ENCODE data around the gene MYO5A. TPM values are rescaled to one million over a fixed set of nuclear protein-coding genes. Genes with fewer than 3 reads are reported as not detected.

The MYO5A gene
- total RNA-seq, 1 donor from 2014 or later: 31.2 TPM

DNA sequence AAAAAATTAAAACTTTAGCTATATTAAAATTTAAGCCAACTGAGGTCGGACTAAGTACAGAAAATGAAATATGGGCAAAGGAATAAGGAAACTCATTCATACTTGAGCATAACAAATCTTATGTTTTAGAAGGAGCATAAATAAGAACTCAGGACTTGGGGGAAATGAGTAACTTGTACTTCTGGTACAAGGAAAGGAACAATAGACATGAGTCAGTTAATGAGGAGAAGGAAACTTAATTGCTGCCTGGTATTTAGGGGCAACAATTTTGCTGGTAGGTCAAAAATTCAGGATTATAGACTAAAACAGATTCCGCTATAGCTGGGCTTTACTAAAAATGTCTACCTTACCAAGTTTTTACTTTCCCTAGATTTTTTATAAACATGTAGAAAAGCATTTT lies 113.1 kb downstream of the MYO5A start:
- Histone ChIP-seq H3K36me3 (no peaks in the 10 kb centered on the region), H3K4me3 (no peak overlapping the region)
- no peak for TF ChIP-seq POLR2AphosphoS5 (IDR thresholded peaks at IDR 0.05; ENCODE audit: insufficient read depth in 1 of 2, low read depth in 1 of 2)

DNA sequence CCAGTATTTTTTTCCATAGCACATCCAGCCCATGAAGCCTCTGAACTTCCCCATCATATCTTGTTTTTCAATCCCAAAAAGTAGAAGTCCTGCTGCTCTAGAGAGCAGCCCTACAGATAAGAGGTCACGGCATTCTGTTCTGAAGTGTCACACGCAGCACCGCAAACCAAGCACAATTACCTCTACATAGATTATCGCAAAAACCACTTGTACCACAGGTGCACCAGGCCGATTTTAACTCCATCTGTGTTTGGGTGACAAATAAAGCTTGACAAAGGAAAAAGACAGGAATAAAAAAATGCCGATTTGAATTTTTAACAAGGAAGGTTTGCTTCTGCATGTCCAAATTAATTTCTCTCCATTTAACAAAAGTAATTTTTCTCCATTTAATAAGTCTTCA lies 113.7 kb downstream of the MYO5A start:
- no peak for TF ChIP-seq POLR2A (IDR thresholded peaks at IDR 0.05)
- TF ChIP-seq, protein P1, sequence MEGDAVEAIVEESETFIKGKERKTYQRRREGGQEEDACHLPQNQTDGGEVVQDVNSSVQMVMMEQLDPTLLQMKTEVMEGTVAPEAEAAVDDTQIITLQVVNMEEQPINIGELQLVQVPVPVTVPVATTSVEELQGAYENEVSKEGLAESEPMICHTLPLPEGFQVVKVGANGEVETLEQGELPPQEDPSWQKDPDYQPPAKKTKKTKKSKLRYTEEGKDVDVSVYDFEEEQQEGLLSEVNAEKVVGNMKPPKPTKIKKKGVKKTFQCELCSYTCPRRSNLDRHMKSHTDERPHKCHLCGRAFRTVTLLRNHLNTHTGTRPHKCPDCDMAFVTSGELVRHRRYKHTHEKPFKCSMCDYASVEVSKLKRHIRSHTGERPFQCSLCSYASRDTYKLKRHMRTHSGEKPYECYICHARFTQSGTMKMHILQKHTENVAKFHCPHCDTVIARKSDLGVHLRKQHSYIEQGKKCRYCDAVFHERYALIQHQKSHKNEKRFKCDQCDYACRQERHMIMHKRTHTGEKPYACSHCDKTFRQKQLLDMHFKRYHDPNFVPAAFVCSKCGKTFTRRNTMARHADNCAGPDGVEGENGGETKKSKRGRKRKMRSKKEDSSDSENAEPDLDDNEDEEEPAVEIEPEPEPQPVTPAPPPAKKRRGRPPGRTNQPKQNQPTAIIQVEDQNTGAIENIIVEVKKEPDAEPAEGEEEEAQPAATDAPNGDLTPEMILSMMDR (IDR thresholded peaks at IDR 0.05): no peak
- no peak for TF ChIP-seq POLR2AphosphoS5 (IDR thresholded peaks at IDR 0.05; ENCODE audit: insufficient read depth in 1 of 2, low read depth in 1 of 2)

More for the DNA sequence above, 113.1 kb downstream of the MYO5A start:
- DNase-seq (ENCODE audit: extremely low spot score in 2 of 2): no peak
- intact Hi-C loops (cut with DNase I): no loop called here
- Histone ChIP-seq H3K27me3 (no peaks in the 10 kb centered on the region), H3K4me1 (no peaks in the 10 kb centered on the region), H3K9me3 (no peaks in the 10 kb centered on the region), H3K27ac (no peak overlapping the region)

DNA sequence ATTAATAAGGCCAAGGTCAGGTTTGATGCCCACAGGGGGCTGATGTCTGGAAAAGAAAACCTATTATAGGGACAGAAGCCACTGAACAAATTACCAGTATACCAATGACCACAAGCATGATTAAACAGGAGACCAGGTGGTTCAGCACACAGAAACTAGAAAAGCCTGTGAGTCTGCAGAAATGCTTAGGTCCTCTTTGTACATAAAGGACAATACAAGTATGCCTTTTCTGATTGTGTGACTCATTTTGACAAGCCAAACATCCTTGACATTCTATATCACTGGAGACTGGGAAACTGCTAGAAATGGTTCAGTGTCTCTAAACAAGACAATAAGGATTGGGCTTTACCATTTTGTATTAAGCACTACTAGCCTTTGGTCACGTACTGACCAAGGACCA lies 119.9 kb downstream of the MYO5A start:
- Histone ChIP-seq H3K27ac (no peak overlapping the region), H3K4me1 (no peaks in the 10 kb centered on the region), H3K9me3 (no peaks in the 10 kb centered on the region), H3K4me3 (no peak overlapping the region), H3K27me3 (no peaks in the 10 kb centered on the region), H3K36me3 (peaks cover 0 to 7% of the 10 kb centered on the region in 2 donors)
- DNase-seq (ENCODE audit: extremely low spot score in 2 of 2): no peak
- intact Hi-C loops (cut with DNase I): no loop called here
- no peak for TF ChIP-seq POLR2A (IDR thresholded peaks at IDR 0.05)
- TF ChIP-seq, protein P1 (IDR thresholded peaks at IDR 0.05): no peak
- no peak for TF ChIP-seq POLR2AphosphoS5 (IDR thresholded peaks at IDR 0.05; ENCODE audit: insufficient read depth in 1 of 2, low read depth in 1 of 2)

More for the DNA sequence above, 113.7 kb downstream of the MYO5A start:
- Histone ChIP-seq H3K27me3 (no peaks in the 10 kb centered on the region), H3K4me3 (no peak overlapping the region), H3K9me3 (no peaks in the 10 kb centered on the region), H3K36me3 (no peaks in the 10 kb centered on the region), H3K27ac (no peak overlapping the region), H3K4me1 (no peaks in the 10 kb centered on the region)
- intact Hi-C loops (cut with DNase I): no loop called here
- no peak for DNase-seq (ENCODE audit: extremely low spot score in 2 of 2)

DNA sequence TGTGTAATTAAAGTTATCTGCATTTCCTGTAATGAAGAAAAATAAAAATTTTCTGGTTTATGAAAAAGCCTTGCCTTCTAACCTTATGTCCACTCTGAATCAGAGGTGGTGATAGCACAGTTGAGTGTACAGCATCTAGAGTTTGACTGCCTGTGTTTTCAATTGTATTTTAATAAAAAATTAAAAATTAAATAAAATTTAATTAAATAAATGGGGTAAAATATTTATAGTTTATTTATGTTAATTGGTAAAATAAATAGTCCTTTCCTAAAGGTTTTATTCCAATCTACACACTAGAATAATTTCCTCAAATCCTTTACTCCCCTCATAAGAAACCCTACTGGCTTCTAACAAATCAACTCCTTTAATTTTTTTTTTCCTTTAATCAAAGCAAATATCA lies 121.3 kb downstream of the MYO5A start:
- Histone ChIP-seq H3K4me3 (no peak overlapping the region), H3K9me3 (no peaks in the 10 kb centered on the region), H3K4me1 (no peaks in the 10 kb centered on the region), H3K27me3 (no peaks in the 10 kb centered on the region), H3K27ac (no peak overlapping the region), H3K36me3 (peaks cover 0 to 11% of the 10 kb centered on the region in 2 donors)
- TF ChIP-seq POLR2AphosphoS5 (IDR thresholded peaks at IDR 0.05; ENCODE audit: insufficient read depth in 1 of 2, low read depth in 1 of 2): no peak
- no peak for TF ChIP-seq POLR2A (IDR thresholded peaks at IDR 0.05)
- TF ChIP-seq, protein P1 (IDR thresholded peaks at IDR 0.05): no peak
- no peak for DNase-seq (ENCODE audit: extremely low spot score in 2 of 2)
- intact Hi-C loops (cut with DNase I): no loop called here

DNA sequence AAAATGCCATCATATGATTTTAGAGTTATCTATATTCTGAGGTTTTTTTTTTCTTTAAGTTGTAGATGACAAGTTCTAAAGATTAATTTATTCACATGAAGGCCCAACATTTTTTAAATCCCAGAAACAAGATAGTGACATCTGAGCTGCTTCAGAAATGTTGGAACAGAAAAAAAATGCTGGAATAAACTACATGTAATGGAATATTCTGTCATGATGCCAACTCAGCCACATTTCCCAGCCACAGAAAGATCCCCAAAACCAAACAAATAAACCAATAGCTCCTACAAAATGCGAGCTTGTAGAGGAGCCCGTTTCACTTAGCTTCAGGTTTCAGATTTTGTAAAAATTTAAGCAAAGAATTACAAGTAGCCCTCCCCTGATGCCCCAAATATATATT lies 122.1 kb downstream of the MYO5A start:
- intact Hi-C loops (cut with DNase I): no loop called here
- DNase-seq (ENCODE audit: extremely low spot score in 2 of 2): no peak
- Histone ChIP-seq H3K9me3 (no peaks in the 10 kb centered on the region), H3K36me3 (peaks cover 0 to 11% of the 10 kb centered on the region in 2 donors), H3K4me3 (no peak overlapping the region), H3K27ac (no peak overlapping the region), H3K4me1 (no peaks in the 10 kb centered on the region), H3K27me3 (no peaks in the 10 kb centered on the region)
- TF ChIP-seq POLR2AphosphoS5 (IDR thresholded peaks at IDR 0.05; ENCODE audit: insufficient read depth in 1 of 2, low read depth in 1 of 2) (no peak), POLR2A (IDR thresholded peaks at IDR 0.05) (no peak)
- TF ChIP-seq, protein P1 (IDR thresholded peaks at IDR 0.05): no peak
